HL-60 (cell line): Measurements from ENCODE around the gene COL24A1.
"Not testable (repeated sequence)": the region's sequence is repeated elsewhere in the genome, so short reads cannot be mapped to it uniquely, and the experiment has no call there.

Experiments used
- DNase-seq, 2 experiments: peaks; one replicate each; pipeline ENCODE4 v3.0.0-alpha.2; 2010 to 2020; ENCODE audit warnings: low read depth in 1 of 2, low spot score in 1 of 2
- H3K27ac ChIP-seq: fragments of 250-450 bp; sonication (Bioruptor Pico); replicated peaks from 2 replicates; pipeline ENCODE4 v1.5.1; 2020; ENCODE audit warnings: mild to moderate bottlenecking, moderate library complexity
- H3K27me3 ChIP-seq: fragments of 250-450 bp; sonication (Bioruptor Pico); 2 replicates; pipeline ENCODE4 v1.5.1; 2021; ENCODE audit warnings: mild to moderate bottlenecking, moderate library complexity; ENCODE audit not compliant: insufficient read depth, poor library complexity, severe bottlenecking
- H3K4me3 ChIP-seq: replicated peaks from 2 replicates; pipeline ENCODE4 v1.5.1; 2011; ENCODE audit warnings: mild to moderate bottlenecking, control low read depth, low read length; ENCODE audit not compliant: insufficient read depth
- CTCF ChIP-seq: IDR thresholded peaks from one replicate; pipeline ENCODE4 v1.5.1; 2011; ENCODE audit warnings: low read length, control low read depth, inconsistent platforms; ENCODE audit not compliant: insufficient read depth
- GABPA ChIP-seq: IDR thresholded peaks from 2 replicates; pipeline ENCODE4 v1.6.1; 2012; ENCODE audit warnings: low read depth
- POLR2AphosphoS5 ChIP-seq: IDR thresholded peaks from 2 replicates; pipeline ENCODE4 v1.6.1; 2012; ENCODE audit warnings: low read depth
- REST ChIP-seq: IDR thresholded peaks from 2 replicates; pipeline ENCODE4 v1.6.1; 2012; ENCODE audit warnings: low read depth; ENCODE audit not compliant: insufficient replicate concordance
- SPI1 ChIP-seq: IDR thresholded peaks from 2 replicates; pipeline ENCODE4 v1.6.1; 2012; ENCODE audit warnings: low read depth, mild to moderate bottlenecking, borderline replicate concordance

The COL24A1 gene

GRCh38 chr1:85962457-85962856 lies 194.1 kb downstream of the COL24A1 start:
- no peak for TF ChIP-seq REST
- TF ChIP-seq GABPA, result no peak
- TF ChIP-seq SPI1, result no peak
- TF ChIP-seq CTCF, result no peak
- no peak for TF ChIP-seq POLR2AphosphoS5

GRCh38 chr1:85957760-85958159 lies 198.8 kb downstream of the COL24A1 start:
- no peaks in the 10 kb centered on the region for H3K27me3 ChIP-seq
- TF ChIP-seq GABPA (no peak), POLR2AphosphoS5 (no peak)
- H3K27ac ChIP-seq, result no peak overlapping the region
- DNase-seq, result no peak
- H3K4me3 ChIP-seq, result no peak overlapping the region

More at GRCh38 chr1:85962457-85962856, 194.1 kb downstream of the COL24A1 start:
- no peak for DNase-seq
- Histone ChIP-seq H3K27me3 (no peaks in the 10 kb centered on the region), H3K4me3 (no peak overlapping the region), H3K27ac (no peak overlapping the region)

GRCh38 chr1:85955218-85955617 lies 201.4 kb downstream of the COL24A1 start:
- DNase-seq, H3K27me3 ChIP-seq, H3K27ac ChIP-seq, H3K4me3 ChIP-seq: not testable (repeated sequence)

GRCh38 chr1:85952460-85952859 lies 204.1 kb downstream of the COL24A1 start:
- no peak for DNase-seq
- Histone ChIP-seq H3K27me3 (peaks cover 2% of the 10 kb centered on the region), H3K27ac (no peak overlapping the region), H3K4me3 (no peak overlapping the region)
- TF ChIP-seq POLR2AphosphoS5 (no peak), GABPA (no peak), SPI1 (no peak), REST (no peak), CTCF (no peak)

- H3K27me3 ChIP-seq, result peaks cover 2% of the 10 kb centered on the region
- no peak overlapping the region for H3K4me3 ChIP-seq
- H3K27ac ChIP-seq, result no peak overlapping the region
- TF ChIP-seq POLR2AphosphoS5, result no peak
- TF ChIP-seq CTCF, result no peak
- no peak for TF ChIP-seq REST
- no peak for TF ChIP-seq SPI1
- TF ChIP-seq GABPA, result no peak
- DNase-seq, result no peak
Observed at GRCh38 chr1:85947186-85947585, 209.4 kb downstream of the COL24A1 start.
